Keratinocyte (primary cell): Measurements from ENCODE around the gene STON1. TPM values are rescaled to one million over a fixed set of nuclear protein-coding genes. Genes with fewer than 3 reads are reported as not detected.
"Not testable (repeated sequence)": the region's sequence is repeated elsewhere in the genome, so short reads cannot be mapped to it uniquely, and the experiment has no call there.

Source experiments
- DNase-seq: peaks from one replicate; pipeline ENCODE4 v3.0.0-alpha.2; 2011; ENCODE audit warnings: low read depth, missing footprints, low spot score
- FAIRE-seq: peaks from 2 replicates; lab custom pipeline; 2011; peaks lifted over from hg19 to GRCh38; lab: Jason Lieb, UNC
- H2AFZ ChIP-seq: 2 replicates; pipeline ENCODE4 v1.6.0; 2012; ENCODE audit warnings: low read length, control low read depth, inconsistent platforms; ENCODE audit not compliant: control insufficient read depth
- H3K27ac ChIP-seq: 2 replicates; pipeline ENCODE4 v1.5.1; 2011; ENCODE audit warnings: low read length; ENCODE audit not compliant: control insufficient read depth, insufficient read depth
- H3K27me3 ChIP-seq: 3 replicates; pipeline ENCODE4 v1.6.0; 2011; ENCODE audit warnings: low read length; ENCODE audit not compliant: control insufficient read depth, insufficient read depth; ENCODE audit errors: extremely low read depth
- H3K36me3 ChIP-seq, 2 experiments: 2 replicates in 1 of 2; 3 replicates in 1 of 2; pipeline ENCODE4 v1.5.1; 2011; ENCODE audit warnings: low read length in 2 of 2, mild to moderate bottlenecking in 1 of 2; ENCODE audit not compliant: control insufficient read depth in 2 of 2, insufficient read depth in 2 of 2; ENCODE audit errors: extremely low read depth in 1 of 2
- H3K4me1 ChIP-seq: 3 replicates; pipeline ENCODE4 v1.5.1; 2011; ENCODE audit warnings: low read length; ENCODE audit not compliant: control insufficient read depth, insufficient read depth; ENCODE audit errors: extremely low read depth
- H3K4me2 ChIP-seq: 3 replicates; pipeline ENCODE4 v1.6.0; 2011; ENCODE audit warnings: low read depth, low read length; ENCODE audit not compliant: control insufficient read depth, insufficient read depth; ENCODE audit errors: extremely low read depth
- H3K4me3 ChIP-seq, 3 experiments: fragments of 200-600 bp in 1 of 3; sonication (generic) in 1 of 3; 2 replicates in 2 of 3; 3 replicates in 1 of 3; pipeline ENCODE4 v1.5.1; 2011 to 2016; ENCODE audit warnings: low read length in 3 of 3, mild to moderate bottlenecking in 3 of 3, control low read depth in 2 of 3, inconsistent platforms in 1 of 3, low read depth in 1 of 3, mixed read lengths in 1 of 3, mixed run types in 1 of 3, moderate library complexity in 1 of 3; ENCODE audit not compliant: control insufficient read depth in 2 of 3, insufficient read depth in 2 of 3; ENCODE audit errors: extremely low read depth in 1 of 3
- H3K79me2 ChIP-seq: 2 replicates; pipeline ENCODE4 v1.6.0; 2012; ENCODE audit warnings: low read length; ENCODE audit not compliant: control insufficient read depth, insufficient read depth
- H3K9ac ChIP-seq: 3 replicates; pipeline ENCODE4 v1.6.0; 2011; ENCODE audit warnings: low read length; ENCODE audit not compliant: control insufficient read depth, insufficient read depth; ENCODE audit errors: extremely low read depth
- H3K9me1 ChIP-seq: 3 replicates; pipeline ENCODE4 v1.6.0; 2011; ENCODE audit warnings: low read length; ENCODE audit not compliant: control insufficient read depth, insufficient read depth; ENCODE audit errors: extremely low read depth
- H3K9me3 ChIP-seq: 2 replicates; pipeline ENCODE4 v1.5.1; 2012; ENCODE audit warnings: low read depth, low read length; ENCODE audit not compliant: control insufficient read depth
- H4K20me1 ChIP-seq: 3 replicates; pipeline ENCODE4 v1.6.0; 2011; ENCODE audit warnings: low read length; ENCODE audit not compliant: control insufficient read depth, insufficient read depth; ENCODE audit errors: extremely low read depth
- CTCF ChIP-seq, 3 experiments: IDR thresholded peaks in 1 of 3; conservative IDR thresholded peaks in 1 of 3; optimal IDR thresholded peaks in 1 of 3; 2 replicates in 2 of 3; 3 replicates in 1 of 3; pipeline versions ENCODE3 to v1.5.1; 2011; ENCODE audit warnings: low read length in 3 of 3, mild to moderate bottlenecking in 3 of 3, moderate library complexity in 2 of 3, control low read depth in 1 of 3, inconsistent platforms in 1 of 3; ENCODE audit not compliant: insufficient read depth in 2 of 3; ENCODE audit errors: extremely low read depth in 1 of 3
- EZH2 ChIP-seq: IDR thresholded peaks from one replicate; pipeline ENCODE4 v1.6.1; 2012; ENCODE audit warnings: inconsistent platforms, mild to moderate bottlenecking, low read length, moderate library complexity
- dilution Hi-C: fragments of 300-500 bp; cut with MboI; formaldehyde crosslinking; loops from one replicate; pipeline ENCODE4 v1.7.0; 2020; ENCODE audit warnings: low sequenced_read_pairs; ENCODE audit not compliant: extremely low pct_ligation_motif_present
- polyA plus RNA-seq, 5 experiments: library from polyadenylated mRNA; depleted of rRNA in 3 of 5; stranded (reverse) in 3 of 5; stranded (forward) in 1 of 5; unstranded in 1 of 5; fragments of >200 nt; gene quantifications; 1 replicate in 1 of 5; 2 replicates in 3 of 5; 3 replicates in 1 of 5; pipeline versions ENCODE4 v1.2.1 to v1.2.3, GENCODE V29; 2011 to 2012; ENCODE audit warnings: missing spikeins in 2 of 5, low read depth in 1 of 5, low replicate concordance in 1 of 5

STON1 gene
- polyA plus RNA-seq, 1 donor (not counting 4 experiments of a cell fraction or from before 2014, with no cell fraction given), result 1.2 TPM

DNA sequence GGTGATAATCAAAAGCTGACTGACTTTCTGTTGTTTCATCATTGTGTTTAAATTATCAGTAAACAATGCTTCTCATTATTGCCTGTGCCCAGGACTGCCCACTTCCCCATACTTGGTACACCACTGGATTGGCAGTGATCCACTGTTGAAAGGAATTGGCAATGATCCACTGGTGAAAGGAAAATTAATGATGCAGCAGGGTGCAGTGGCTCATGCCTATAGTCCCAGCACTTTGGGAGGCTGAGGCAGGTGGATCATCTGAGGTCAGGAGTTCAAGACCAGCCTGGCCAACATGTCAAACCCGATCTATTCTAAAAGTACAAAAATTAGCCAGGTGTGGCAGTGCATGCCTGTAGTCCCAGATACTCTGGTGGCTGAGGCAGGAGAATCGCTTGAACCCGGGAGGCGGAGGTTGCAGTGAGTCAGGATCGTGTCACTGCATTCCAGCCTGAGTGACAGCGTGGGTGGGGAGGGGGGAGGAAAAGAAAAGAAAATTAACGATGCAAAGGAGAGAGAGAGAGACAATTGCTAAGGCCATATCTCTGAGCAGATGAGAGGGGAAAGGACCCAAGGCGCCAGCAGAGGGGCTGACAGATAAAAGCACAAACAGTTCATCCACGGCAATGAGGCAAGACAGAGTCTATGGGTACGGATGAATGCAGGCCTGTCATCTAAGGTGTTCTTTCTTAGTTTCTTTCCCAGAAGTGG, 77.5 kb downstream of the STON1 start:
- dilution Hi-C loops, result no loop called here
- DNase-seq (no peak), FAIRE-seq (no peak)
- Histone ChIP-seq H3K4me3 (no peak overlapping the region), H3K9me1 (no peaks in the 10 kb centered on the region), H3K36me3 (no peaks in the 10 kb centered on the region), H2AFZ (no peak overlapping the region), H3K9me3 (no peaks in the 10 kb centered on the region), H4K20me1 (no peaks in the 10 kb centered on the region), H3K4me2 (peak overlapping the region; percentile 19), H3K9ac (no peak overlapping the region), H3K27ac (no peak overlapping the region), H3K4me1 (peaks cover 8% of the 10 kb centered on the region), H3K27me3 (no peaks in the 10 kb centered on the region), H3K79me2 (no peaks in the 10 kb centered on the region)
- TF ChIP-seq EZH2 (no peak), CTCF (optimal IDR thresholded peaks at IDR 0.05 in 1 of 3, IDR thresholded peaks at IDR 0.05 in 1 of 3, conservative IDR thresholded peaks at IDR 0.05 in 1 of 3; ENCODE audit: extremely low read depth in 1 of 3, insufficient read depth in 2 of 3, low read length in 3 of 3) (no peak)

GRCh38 chr2:48613211-48613610, 83.3 kb downstream of the STON1 start:
- Histone ChIP-seq H2AFZ (no peak overlapping the region), H3K4me3 (no peak overlapping the region), H3K79me2 (no peaks in the 10 kb centered on the region), H3K27me3 (no peaks in the 10 kb centered on the region), H3K4me2 (no peak overlapping the region), H3K9ac (no peak overlapping the region), H3K9me1 (no peaks in the 10 kb centered on the region), H3K27ac (no peak overlapping the region), H3K36me3 (no peaks in the 10 kb centered on the region), H3K4me1 (no peaks in the 10 kb centered on the region), H3K9me3 (no peaks in the 10 kb centered on the region), H4K20me1 (no peaks in the 10 kb centered on the region)
- dilution Hi-C loops, result no loop called here
- no peak for FAIRE-seq
- TF ChIP-seq CTCF (optimal IDR thresholded peaks at IDR 0.05 in 1 of 3, IDR thresholded peaks at IDR 0.05 in 1 of 3, conservative IDR thresholded peaks at IDR 0.05 in 1 of 3; ENCODE audit: extremely low read depth in 1 of 3, insufficient read depth in 2 of 3, low read length in 3 of 3) (no peak), EZH2 (no peak)
- no peak for DNase-seq

DNA sequence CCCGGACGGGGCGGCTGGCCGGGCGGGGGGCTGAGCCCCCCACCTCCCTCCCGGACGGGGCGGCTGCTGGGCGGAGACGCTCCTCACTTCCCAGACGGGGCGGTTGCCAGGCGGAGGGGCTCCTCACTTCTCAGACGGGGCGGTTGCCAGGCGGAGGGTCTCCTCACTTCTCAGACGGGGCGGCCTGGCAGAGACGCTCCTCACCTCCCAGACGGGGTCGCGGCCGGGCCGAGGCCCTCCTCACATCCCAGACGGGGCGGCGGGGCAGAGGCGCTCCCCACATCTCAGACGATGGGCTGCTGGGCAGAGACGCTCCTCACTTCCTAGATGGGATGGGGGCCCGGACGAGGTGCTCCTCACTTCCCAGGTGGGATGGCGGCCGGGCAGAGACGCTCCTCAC, 84.6 kb downstream of the STON1 start:
- dilution Hi-C loops, result not testable (repeated sequence)

More for the DNA sequence above, 84.6 kb downstream of the STON1 start:
- H3K79me2 ChIP-seq, H3K9ac ChIP-seq, H4K20me1 ChIP-seq, H3K4me1 ChIP-seq, H3K9me3 ChIP-seq, FAIRE-seq, DNase-seq, H3K27me3 ChIP-seq, H3K36me3 ChIP-seq, H3K9me1 ChIP-seq, H3K27ac ChIP-seq, H3K4me3 ChIP-seq, H3K4me2 ChIP-seq, H2AFZ ChIP-seq: not testable (repeated sequence)
